Measurements from ENCODE around the gene RGS9.

Gene RGS9

DNA sequence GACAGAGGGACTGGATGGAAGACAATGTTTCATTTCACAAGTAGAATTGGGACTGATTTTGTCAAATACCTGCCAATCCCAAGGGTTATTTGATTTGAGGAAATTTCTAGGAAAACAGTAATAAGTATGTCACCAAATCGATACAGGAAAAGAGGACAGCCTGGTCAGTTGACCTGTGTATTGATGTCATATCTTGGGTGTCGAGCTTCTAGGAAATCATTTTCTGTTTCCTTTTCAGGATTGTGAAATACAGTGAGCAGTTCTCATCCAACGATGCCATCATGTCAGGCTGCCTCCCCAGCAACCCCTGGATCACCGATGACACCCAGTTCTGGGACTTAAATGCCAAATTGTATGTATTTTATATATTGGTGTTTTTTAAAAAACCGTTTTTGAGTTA lies 56.1 kb downstream of the RGS9 start:
- TF ChIP-seq, protein P1, sequence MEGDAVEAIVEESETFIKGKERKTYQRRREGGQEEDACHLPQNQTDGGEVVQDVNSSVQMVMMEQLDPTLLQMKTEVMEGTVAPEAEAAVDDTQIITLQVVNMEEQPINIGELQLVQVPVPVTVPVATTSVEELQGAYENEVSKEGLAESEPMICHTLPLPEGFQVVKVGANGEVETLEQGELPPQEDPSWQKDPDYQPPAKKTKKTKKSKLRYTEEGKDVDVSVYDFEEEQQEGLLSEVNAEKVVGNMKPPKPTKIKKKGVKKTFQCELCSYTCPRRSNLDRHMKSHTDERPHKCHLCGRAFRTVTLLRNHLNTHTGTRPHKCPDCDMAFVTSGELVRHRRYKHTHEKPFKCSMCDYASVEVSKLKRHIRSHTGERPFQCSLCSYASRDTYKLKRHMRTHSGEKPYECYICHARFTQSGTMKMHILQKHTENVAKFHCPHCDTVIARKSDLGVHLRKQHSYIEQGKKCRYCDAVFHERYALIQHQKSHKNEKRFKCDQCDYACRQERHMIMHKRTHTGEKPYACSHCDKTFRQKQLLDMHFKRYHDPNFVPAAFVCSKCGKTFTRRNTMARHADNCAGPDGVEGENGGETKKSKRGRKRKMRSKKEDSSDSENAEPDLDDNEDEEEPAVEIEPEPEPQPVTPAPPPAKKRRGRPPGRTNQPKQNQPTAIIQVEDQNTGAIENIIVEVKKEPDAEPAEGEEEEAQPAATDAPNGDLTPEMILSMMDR (conservative IDR thresholded peaks at IDR 0.05; ENCODE audit: low read length), result no peak
- no peak overlapping the region for H3K4me3 ChIP-seq (ENCODE audit: low read length)
- no peak for DNase-seq (ENCODE audit: low read depth)

DNA sequence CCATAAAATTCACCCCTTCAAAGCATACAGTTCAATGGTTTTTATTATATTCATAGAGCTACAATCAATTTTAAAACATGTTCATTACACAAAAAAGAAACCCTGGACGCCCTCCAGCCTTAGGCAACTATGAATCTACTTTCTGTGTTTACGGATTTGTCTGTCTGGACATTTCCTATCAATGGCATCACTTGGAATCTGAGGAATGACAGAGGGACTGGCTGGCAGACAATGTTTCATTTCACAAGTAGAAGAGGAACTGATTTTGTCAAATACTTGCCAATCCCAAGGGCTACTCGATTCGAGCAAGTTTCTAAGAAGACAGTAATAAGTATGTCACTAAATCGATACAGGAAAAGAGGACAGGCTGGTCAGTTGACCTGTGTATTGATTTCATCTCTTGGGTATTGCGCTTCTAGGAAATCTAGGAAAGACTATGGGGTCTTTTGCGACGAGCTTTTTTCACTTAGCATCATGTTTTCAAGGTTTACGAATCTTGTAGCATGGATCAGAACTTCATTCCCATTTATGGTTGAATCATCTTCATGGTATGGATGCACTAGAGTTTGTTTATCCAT lies 56.6 kb downstream of the RGS9 start:
- TF ChIP-seq, protein P1 (conservative IDR thresholded peaks at IDR 0.05; ENCODE audit: low read length), result no peak
- H3K4me3 ChIP-seq (ENCODE audit: low read length), result no peak overlapping the region
- peak; percentile 42 for DNase-seq (ENCODE audit: low read depth)

DNA sequence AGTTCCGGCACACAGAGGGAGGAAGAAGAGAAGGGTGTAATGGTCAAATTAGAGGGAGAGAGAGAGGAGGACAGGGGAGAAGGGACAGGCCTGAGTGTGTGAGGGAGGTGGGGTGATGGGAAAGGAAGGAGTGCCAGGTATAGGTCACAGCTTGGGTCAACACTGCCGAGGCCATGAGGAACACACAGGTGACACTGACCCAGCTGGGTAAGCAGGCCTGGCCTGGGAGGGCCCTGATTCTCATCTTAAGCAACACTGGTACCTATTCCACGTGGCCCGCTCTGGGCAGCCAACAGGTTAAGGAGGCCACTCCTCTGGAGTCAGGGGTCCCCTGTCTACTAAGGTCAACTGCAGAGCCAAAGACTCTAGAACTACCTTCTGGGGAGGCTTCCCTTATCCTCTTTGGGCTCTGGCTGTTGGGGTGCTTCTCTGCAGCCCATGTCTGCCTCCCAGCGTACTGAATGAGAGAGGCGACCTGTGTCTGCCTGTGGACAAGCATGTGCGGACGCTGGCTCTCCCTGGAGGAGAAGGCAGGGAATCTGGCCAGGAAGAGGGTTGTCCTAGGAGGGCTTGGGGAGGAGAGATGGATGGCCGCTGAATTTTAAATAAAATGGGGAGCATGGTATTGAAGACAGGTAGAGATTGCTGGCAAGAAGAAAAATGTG lies 57.6 kb downstream of the RGS9 start:
- no peak overlapping the region for H3K4me3 ChIP-seq (ENCODE audit: low read length)
- DNase-seq (ENCODE audit: low read depth), result no peak
- TF ChIP-seq, protein P1 (conservative IDR thresholded peaks at IDR 0.05; ENCODE audit: low read length), result no peak

DNA sequence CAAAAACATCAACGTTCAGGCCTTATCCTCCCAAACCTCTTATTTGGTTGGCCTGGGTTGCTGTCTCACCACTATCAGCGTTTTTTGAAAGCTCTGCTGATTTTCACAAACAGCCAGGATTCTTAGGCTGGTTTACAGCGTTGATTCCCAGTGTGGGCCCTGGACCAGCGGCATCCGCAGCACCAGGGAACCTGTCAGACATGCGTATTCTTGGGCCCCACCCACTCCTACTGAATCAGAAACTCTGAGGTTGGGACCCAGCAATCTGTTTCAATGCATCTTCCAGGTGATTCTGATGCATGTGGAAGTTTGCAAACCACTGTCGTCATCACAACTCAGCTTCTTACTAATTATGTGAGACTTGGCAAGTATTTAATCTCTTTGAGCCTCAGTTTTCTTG lies 58.5 kb downstream of the RGS9 start:
- H3K4me3 ChIP-seq (ENCODE audit: low read length), result no peak overlapping the region
- no peak for DNase-seq (ENCODE audit: low read depth)
- TF ChIP-seq, protein P1 (conservative IDR thresholded peaks at IDR 0.05; ENCODE audit: low read length), result no peak

DNA sequence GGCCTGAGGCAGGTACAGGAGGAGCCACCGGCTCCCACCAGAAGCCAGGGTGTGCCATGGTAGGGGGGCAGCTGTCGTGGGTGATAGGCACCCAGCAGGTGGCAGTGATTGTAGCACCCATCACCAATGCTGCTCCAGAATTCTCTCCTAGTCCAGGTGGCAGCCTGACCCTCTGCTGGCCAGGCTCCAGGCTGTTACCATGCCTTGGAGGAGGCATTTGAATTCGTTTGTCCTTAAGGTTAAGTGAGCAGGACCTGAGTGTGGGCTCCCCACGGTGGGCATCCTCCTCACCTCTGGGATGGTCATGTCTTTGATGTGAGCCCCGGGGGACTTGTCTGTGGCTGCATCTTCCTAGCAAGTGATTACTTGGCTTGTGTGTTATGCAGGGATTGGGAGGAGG lies 59.4 kb downstream of the RGS9 start:
- H3K4me3 ChIP-seq (ENCODE audit: low read length), result no peak overlapping the region
- TF ChIP-seq, protein P1 (conservative IDR thresholded peaks at IDR 0.05; ENCODE audit: low read length), result no peak
- DNase-seq (ENCODE audit: low read depth), result no peak

DNA sequence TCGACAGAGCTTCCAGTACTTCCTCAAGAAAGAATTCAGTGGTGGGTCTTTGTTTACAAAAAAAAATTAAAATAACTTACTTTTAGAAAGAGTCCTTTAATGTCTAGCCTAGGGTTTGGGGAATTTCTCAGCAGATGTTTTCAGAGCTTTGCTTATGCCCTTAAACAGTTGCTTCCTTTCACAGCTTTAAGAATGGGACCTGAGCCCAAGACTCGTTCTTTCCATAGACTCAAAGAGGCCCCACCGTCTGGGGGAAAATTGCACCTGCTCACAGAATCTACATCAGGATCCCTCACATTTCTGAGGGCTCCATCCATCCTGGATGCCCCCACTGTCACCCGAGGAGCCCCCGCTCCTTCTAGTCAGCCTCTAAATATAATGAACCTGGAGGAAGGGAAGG lies 60.0 kb downstream of the RGS9 start:
- no peak overlapping the region for H3K4me3 ChIP-seq (ENCODE audit: low read length)
- TF ChIP-seq, protein P1 (conservative IDR thresholded peaks at IDR 0.05; ENCODE audit: low read length), result no peak
- DNase-seq (ENCODE audit: low read depth), result no peak

DNA sequence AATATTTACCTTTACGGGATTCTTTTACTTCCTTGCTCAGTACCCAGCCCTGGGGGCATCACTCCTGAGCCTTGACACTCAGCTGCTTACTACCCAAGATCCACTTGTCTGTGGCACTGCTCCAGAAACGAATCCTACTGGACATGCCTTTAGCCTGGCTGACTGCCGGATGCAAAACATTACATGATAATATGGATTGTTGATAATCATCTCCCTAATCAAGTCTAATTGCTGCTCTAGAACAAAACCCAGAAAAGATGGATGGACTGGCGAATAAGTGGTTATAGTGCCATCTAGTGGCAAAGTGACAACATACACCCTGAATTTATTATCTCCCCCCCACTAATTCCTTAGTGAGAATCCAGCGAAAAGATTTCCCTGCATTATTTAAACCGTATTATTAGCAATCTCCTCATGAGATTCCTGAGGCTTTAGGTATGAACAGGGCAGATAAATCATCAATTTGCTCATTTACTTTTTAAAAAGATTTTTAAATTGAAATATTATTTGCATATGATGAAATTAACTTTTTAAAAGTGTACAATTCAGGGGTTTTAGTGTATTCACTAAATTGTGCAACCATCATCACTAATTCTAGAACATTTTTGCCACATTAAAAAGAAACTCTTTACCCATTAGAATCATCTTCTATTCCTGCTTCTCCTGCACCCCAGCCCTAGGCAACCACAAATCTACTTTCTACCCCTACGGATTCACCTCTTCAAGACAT lies 61.6 kb downstream of the RGS9 start:
- DNase-seq (ENCODE audit: low read depth), result peak; percentile 66
- TF ChIP-seq, protein P1 (conservative IDR thresholded peaks at IDR 0.05; ENCODE audit: low read length), result peak; percentile 74
- H3K4me3 ChIP-seq (ENCODE audit: low read length), result no peak overlapping the region
